CD4-positive, alpha-beta memory T cell (primary cell): Measurements from ENCODE around the gene MSRB3. TPM values are rescaled to one million over a fixed set of nuclear protein-coding genes. Genes with fewer than 3 reads are reported as not detected.

Experiments used
- CTCF ChIA-PET: fragments of 350-600 bp; sonication (Branson Sonifier 250); formaldehyde crosslinking; loops from one replicate; lab custom pipeline; 2021; ENCODE audit warnings: inconsistent platforms; ENCODE audit not compliant: partially characterized antibody; lab: Charles Lee
- POLR2A ChIA-PET: fragments of 350-600 bp; sonication (Branson Sonifier 250); formaldehyde crosslinking; loops from one replicate; lab custom pipeline; 2021; ENCODE audit not compliant: partially characterized antibody; lab: Charles Lee
- DNase-seq, 5 donors: peaks; one replicate each; pipeline versions ENCODE4 v3.0.0 to v3.0.0-alpha.2; 2020 to 2022; ENCODE audit warnings: mixed read lengths in 1 of 5
- H3K27ac ChIP-seq: one replicate; pipeline ENCODE4 v1.7.0; 2013; ENCODE audit warnings: low read depth, low read length
- H3K27me3 ChIP-seq: 2 replicates; pipeline ENCODE4 v1.7.0; 2013; ENCODE audit warnings: mild to moderate bottlenecking, low read length, moderate library complexity; ENCODE audit not compliant: insufficient read depth
- H3K36me3 ChIP-seq: 2 replicates; pipeline ENCODE4 v1.7.0; 2013; ENCODE audit warnings: mild to moderate bottlenecking, low read length, moderate library complexity; ENCODE audit not compliant: insufficient read depth
- H3K4me1 ChIP-seq: 2 replicates; pipeline ENCODE4 v1.7.0; 2013; ENCODE audit warnings: mild to moderate bottlenecking, low read length, moderate library complexity; ENCODE audit not compliant: insufficient read depth
- H3K4me3 ChIP-seq, 2 donors: one replicate each; pipeline ENCODE4 v1.7.0; 2013; ENCODE audit warnings: low read length in 2 of 2, mild to moderate bottlenecking in 1 of 2
- H3K9me3 ChIP-seq, 2 donors: one replicate each; pipeline ENCODE4 v1.7.0; 2013; ENCODE audit warnings: low read length in 2 of 2, control low read depth in 1 of 2; ENCODE audit not compliant: control insufficient read depth in 1 of 2
- H3K27ac Mint-ChIP-seq, 7 donors: one replicate each; pipeline ENCODE4 v1.8.0; 2020 to 2021; ENCODE audit warnings: mixed read lengths in 7 of 7, mild to moderate bottlenecking in 6 of 7, inconsistent platforms in 3 of 7, moderate library complexity in 3 of 7
- H3K27me3 Mint-ChIP-seq, 2 donors: one replicate each; pipeline ENCODE4 v1.8.0; 2020 to 2021; ENCODE audit warnings: mixed read lengths in 2 of 2
- H3K36me3 Mint-ChIP-seq, 2 donors: one replicate each; pipeline ENCODE4 v1.8.0; 2020 to 2021; ENCODE audit warnings: mixed read lengths in 2 of 2, inconsistent platforms in 1 of 2, mild to moderate bottlenecking in 1 of 2
- H3K4me1 Mint-ChIP-seq, 4 donors: one replicate each; pipeline ENCODE4 v1.8.0; 2020 to 2021; ENCODE audit warnings: mixed read lengths in 4 of 4, mild to moderate bottlenecking in 1 of 4
- H3K4me3 Mint-ChIP-seq, 8 donors: one replicate each; pipeline ENCODE4 v1.8.0; 2020 to 2021; ENCODE audit warnings: mixed read lengths in 8 of 8, mild to moderate bottlenecking in 7 of 8, moderate library complexity in 6 of 8, inconsistent platforms in 3 of 8
- H3K9me3 Mint-ChIP-seq, 8 donors: one replicate each; pipeline ENCODE4 v1.8.0; 2020 to 2021; ENCODE audit warnings: mixed read lengths in 8 of 8, mild to moderate bottlenecking in 5 of 8, inconsistent platforms in 3 of 8, moderate library complexity in 1 of 8
- intact Hi-C: fragments of 100-400 bp; cut with micrococcal nuclease; formaldehyde crosslinking; loops from one replicate; pipeline ENCODE4 v1.15.1; 2023
- polyA plus RNA-seq, 2 donors: library from polyadenylated mRNA; unstranded; fragments of 300-500 nt; fragmentation: Illumina TruSeq; gene quantifications; one replicate each; pipeline ENCODE4 v1.2.3, GENCODE V29; 2021
- total RNA-seq, 2 experiments: library from RNA; stranded (reverse); gene quantifications; one replicate each; pipeline ENCODE4 v1.2.3, GENCODE V29; 2021

MSRB3 gene
- total and polyA plus RNA-seq, 4 experiments from 2014 or later: not detected

- H3K27ac Mint-ChIP-seq: no peak overlapping the region
- Histone ChIP-seq H3K4me1 (no peaks in the 10 kb centered on the region), H3K27ac (no peak overlapping the region), H3K36me3 (no peaks in the 10 kb centered on the region), H3K9me3 (no peaks in the 10 kb centered on the region), H3K27me3 (no peaks in the 10 kb centered on the region), H3K4me3 (no peak overlapping the region)
- no peak for DNase-seq
- peaks cover 0 to 4% (median 0%) of the 10 kb centered on the region in 8 donors for H3K9me3 Mint-ChIP-seq
- no peaks in the 10 kb centered on the region for H3K36me3 Mint-ChIP-seq
- peaks cover 0 to 1% (median 0%) of the 10 kb centered on the region in 4 donors for H3K4me1 Mint-ChIP-seq
- intact Hi-C loops: no loop called here
- CTCF ChIA-PET: no interaction called here
- POLR2A ChIA-PET: no interaction called here
- H3K27me3 Mint-ChIP-seq: peaks cover 0 to 3% of the 10 kb centered on the region in 2 donors
- no peak overlapping the region for H3K4me3 Mint-ChIP-seq
Observed at GRCh38 chr12:65493913-65494245, 215.4 kb downstream of the MSRB3 start.

DNA sequence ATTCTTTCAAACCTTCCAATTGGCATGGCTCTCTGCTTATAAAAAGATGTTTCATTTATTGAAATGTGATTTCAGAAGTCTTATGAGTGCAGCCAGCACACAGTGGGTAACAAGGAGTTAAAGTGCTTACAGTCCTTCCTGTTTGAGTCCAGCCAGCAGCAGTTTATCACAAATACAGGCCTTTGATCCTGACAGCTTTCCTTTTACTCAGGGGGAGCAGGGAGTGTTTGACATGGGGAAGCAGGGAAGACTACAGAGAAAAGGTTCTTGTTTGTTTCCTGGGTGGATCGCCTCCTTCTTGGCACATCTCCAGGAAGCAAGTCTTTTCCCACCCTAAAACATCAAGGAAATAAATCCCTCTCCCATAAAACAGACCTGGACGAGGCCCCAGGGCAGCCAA is 216.1 kb downstream of the MSRB3 start:
- H3K36me3 Mint-ChIP-seq: no peaks in the 10 kb centered on the region
- peaks cover 0 to 4% (median 0%) of the 10 kb centered on the region in 8 donors for H3K9me3 Mint-ChIP-seq
- no peak overlapping the region for H3K27ac Mint-ChIP-seq
- intact Hi-C loops: no loop called here
- H3K4me1 Mint-ChIP-seq: peaks cover 0 to 1% (median 0%) of the 10 kb centered on the region in 4 donors
- no peak overlapping the region for H3K4me3 Mint-ChIP-seq
- Histone ChIP-seq H3K36me3 (no peaks in the 10 kb centered on the region), H3K4me1 (no peaks in the 10 kb centered on the region), H3K27ac (no peak overlapping the region), H3K4me3 (no peak overlapping the region), H3K9me3 (no peaks in the 10 kb centered on the region), H3K27me3 (no peaks in the 10 kb centered on the region)
- ChIA-PET CTCF (no interaction called here), POLR2A (no interaction called here)
- peaks cover 0 to 3% of the 10 kb centered on the region in 2 donors for H3K27me3 Mint-ChIP-seq
- no peak for DNase-seq

- Histone ChIP-seq H3K36me3 (no peaks in the 10 kb centered on the region), H3K4me3 (no peak overlapping the region), H3K9me3 (no peaks in the 10 kb centered on the region), H3K27ac (no peak overlapping the region), H3K27me3 (no peaks in the 10 kb centered on the region), H3K4me1 (no peaks in the 10 kb centered on the region)
- H3K27ac Mint-ChIP-seq: no peak overlapping the region
- intact Hi-C loops: no loop called here
- DNase-seq: no peak
- peaks cover 0 to 4% (median 0%) of the 10 kb centered on the region in 8 donors for H3K9me3 Mint-ChIP-seq
- H3K4me3 Mint-ChIP-seq: no peak overlapping the region
- ChIA-PET CTCF (no interaction called here), POLR2A (no interaction called here)
- peaks cover 0 to 3% of the 10 kb centered on the region in 2 donors for H3K27me3 Mint-ChIP-seq
- H3K4me1 Mint-ChIP-seq: peaks cover 0 to 1% (median 0%) of the 10 kb centered on the region in 4 donors
- H3K36me3 Mint-ChIP-seq: no peaks in the 10 kb centered on the region
Observed at GRCh38 chr12:65495233-65495632, 216.8 kb downstream of the MSRB3 start.

- CTCF ChIA-PET: no interaction called here
- H3K4me1 Mint-ChIP-seq: peaks cover 0 to 1% (median 0%) of the 10 kb centered on the region in 4 donors
Observed at GRCh38 chr12:65496617-65497016, 218.1 kb downstream of the MSRB3 start.

GRCh38 chr12:65497660-65498059 is 219.2 kb downstream of the MSRB3 start:
- Mint-ChIP-seq H3K27me3 (peaks cover 0 to 3% of the 10 kb centered on the region in 2 donors), H3K36me3 (no peaks in the 10 kb centered on the region), H3K9me3 (peaks cover 0 to 5% (median 0%) of the 10 kb centered on the region in 8 donors), H3K27ac (no peak overlapping the region), H3K4me1 (peaks cover 0 to 1% (median 0%) of the 10 kb centered on the region in 4 donors), H3K4me3 (no peak overlapping the region)
- Histone ChIP-seq H3K36me3 (no peaks in the 10 kb centered on the region), H3K4me3 (no peak overlapping the region), H3K27me3 (no peaks in the 10 kb centered on the region), H3K9me3 (no peaks in the 10 kb centered on the region), H3K27ac (no peak overlapping the region), H3K4me1 (no peaks in the 10 kb centered on the region)
- no peak for DNase-seq
- intact Hi-C loops: no loop called here
- CTCF ChIA-PET: no interaction called here
- POLR2A ChIA-PET: no interaction called here

More at GRCh38 chr12:65496617-65497016, 218.1 kb downstream of the MSRB3 start:
- H3K4me1 ChIP-seq: no peaks in the 10 kb centered on the region
- no peak overlapping the region for H3K27ac ChIP-seq
- H3K9me3 Mint-ChIP-seq: peaks cover 0 to 4% (median 0%) of the 10 kb centered on the region in 8 donors
- no peaks in the 10 kb centered on the region for H3K36me3 Mint-ChIP-seq
- POLR2A ChIA-PET: no interaction called here
- H3K27me3 Mint-ChIP-seq: peaks cover 0 to 3% of the 10 kb centered on the region in 2 donors
- no peaks in the 10 kb centered on the region for H3K9me3 ChIP-seq
- DNase-seq: no peak
- no peaks in the 10 kb centered on the region for H3K27me3 ChIP-seq
- H3K4me3 ChIP-seq: no peak overlapping the region
- H3K4me3 Mint-ChIP-seq: no peak overlapping the region
- H3K36me3 ChIP-seq: no peaks in the 10 kb centered on the region
- intact Hi-C loops: no loop called here
- H3K27ac Mint-ChIP-seq: no peak overlapping the region

DNA sequence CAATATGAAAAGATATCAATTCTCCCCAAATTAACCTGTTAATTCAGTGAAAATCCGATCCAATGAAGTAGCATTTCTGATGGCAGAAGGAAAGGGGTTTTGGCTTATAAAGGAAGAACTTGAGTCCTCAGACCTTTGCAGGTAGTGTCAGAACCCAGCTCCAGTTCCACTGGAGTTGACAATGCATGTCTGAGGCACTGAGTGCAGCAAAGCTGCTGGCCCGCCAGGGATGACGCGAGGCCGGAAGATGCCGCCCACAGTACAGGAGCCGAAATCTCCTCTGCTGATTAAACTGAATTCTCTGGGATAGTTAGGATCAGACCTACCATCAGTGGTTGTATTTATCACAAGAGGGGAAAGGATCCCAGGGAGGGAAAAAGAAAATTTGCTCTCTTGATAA is 220.7 kb downstream of the MSRB3 start:
- Histone ChIP-seq H3K4me1 (no peaks in the 10 kb centered on the region), H3K36me3 (no peaks in the 10 kb centered on the region), H3K27ac (no peak overlapping the region), H3K4me3 (no peak overlapping the region), H3K9me3 (no peaks in the 10 kb centered on the region), H3K27me3 (no peaks in the 10 kb centered on the region)
- H3K9me3 Mint-ChIP-seq: peaks cover 0 to 5% (median 0%) of the 10 kb centered on the region in 8 donors
- no peaks in the 10 kb centered on the region for H3K4me1 Mint-ChIP-seq
- no peak for DNase-seq
- ChIA-PET POLR2A (no interaction called here), CTCF (no interaction called here)
- peaks cover 0 to 3% of the 10 kb centered on the region in 2 donors for H3K27me3 Mint-ChIP-seq
- H3K27ac Mint-ChIP-seq: no peak overlapping the region
- H3K36me3 Mint-ChIP-seq: no peaks in the 10 kb centered on the region
- H3K4me3 Mint-ChIP-seq: no peak overlapping the region
- intact Hi-C loops: no loop called here

DNA sequence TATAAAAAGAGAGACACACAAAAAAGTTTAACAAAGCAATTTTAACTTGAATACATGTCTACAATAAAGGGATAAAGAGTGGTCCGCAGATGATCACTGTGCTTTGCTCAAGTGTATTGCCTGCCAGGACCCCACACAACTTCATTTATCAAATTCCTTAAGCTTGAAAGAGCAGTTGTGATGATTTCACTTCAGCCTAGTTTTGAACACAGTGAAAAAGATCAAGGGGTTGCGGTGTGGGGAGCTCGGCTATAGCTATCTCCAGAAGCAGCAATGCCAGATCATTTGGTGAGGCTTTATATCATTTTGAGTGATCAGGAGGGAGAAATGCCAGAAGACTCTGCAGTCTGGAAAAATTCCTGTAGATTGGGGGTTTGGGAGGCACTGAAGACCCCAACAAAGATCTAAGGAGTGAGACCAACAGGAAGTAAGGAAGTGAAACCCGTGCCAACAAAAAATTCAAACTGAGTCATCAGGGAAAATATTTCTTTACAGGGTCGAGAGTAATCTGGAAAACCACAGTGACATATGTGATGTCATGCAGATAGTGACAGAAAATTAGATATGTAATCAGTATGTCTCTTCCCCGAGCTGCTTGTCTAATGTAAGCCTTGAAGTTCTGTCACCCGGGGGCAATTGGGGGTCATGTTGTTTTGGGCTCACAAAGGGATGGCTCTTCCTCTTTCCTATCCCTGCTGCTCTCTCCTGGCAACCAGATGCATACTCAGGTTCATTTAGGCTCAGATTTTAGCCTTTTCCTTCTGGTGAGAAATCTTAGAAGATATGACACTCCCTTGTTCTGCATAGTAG is 221.8 kb downstream of the MSRB3 start:
- Mint-ChIP-seq H3K36me3 (no peaks in the 10 kb centered on the region), H3K27me3 (peaks cover 0 to 1% of the 10 kb centered on the region in 2 donors), H3K4me3 (no peak overlapping the region), H3K27ac (no peak overlapping the region), H3K4me1 (no peaks in the 10 kb centered on the region), H3K9me3 (peaks cover 0 to 5% (median 0%) of the 10 kb centered on the region in 8 donors)
- DNase-seq: no peak
- Histone ChIP-seq H3K27ac (no peak overlapping the region), H3K4me1 (no peaks in the 10 kb centered on the region), H3K27me3 (no peaks in the 10 kb centered on the region), H3K9me3 (no peaks in the 10 kb centered on the region), H3K36me3 (no peaks in the 10 kb centered on the region), H3K4me3 (no peak overlapping the region)
- intact Hi-C loops: no loop called here
- POLR2A ChIA-PET: no interaction called here
- CTCF ChIA-PET: no interaction called here
